A673 (cell line): ENCODE data around the gene SLC6A2. TPM values are rescaled to one million over a fixed set of nuclear protein-coding genes. Genes with fewer than 3 reads are reported as not detected.

ENCODE experiments used
- BruUV-seq: library from RNA; stranded (reverse); fragments of 400-500 nt; replicated peaks from 2 replicates; lab custom pipeline; 2021; lab: Mats Ljungman, UMichigan
- CTCF ChIA-PET: fragments of 300-600 bp; sonication (Branson Sonifier 250); formaldehyde crosslinking; loops from one replicate; lab custom pipeline; 2022; ENCODE audit warnings: antibody characterized with exemption; lab: Charles Lee
- POLR2A ChIA-PET: fragments of 300-600 bp; sonication (Branson Sonifier 250); formaldehyde crosslinking; loops from one replicate; lab custom pipeline; 2022; ENCODE audit warnings: antibody characterized with exemption; ENCODE audit not compliant: low non-redundant PET; lab: Charles Lee
- DNase-seq: peaks from one replicate; pipeline ENCODE4 v3.0.0-alpha.2; 2015; ENCODE audit warnings: low spot score
- H3K27ac ChIP-seq: fragments of 200-600 bp; sonication (generic); 2 replicates; pipeline ENCODE4 v1.5.1; 2016; ENCODE audit warnings: mixed run types, low read depth, mild to moderate bottlenecking, mixed read lengths, antibody characterized with exemption, low read length; ENCODE audit not compliant: poor library complexity, severe bottlenecking
- H3K27me3 ChIP-seq: fragments of 200-600 bp; sonication (generic); replicated peaks from 2 replicates; pipeline ENCODE4 v1.6.1; 2017; ENCODE audit warnings: mixed run types, low read depth, mild to moderate bottlenecking, mixed read lengths, antibody characterized with exemption, low read length; ENCODE audit not compliant: insufficient read depth, poor library complexity
- H3K36me3 ChIP-seq: fragments of 200-600 bp; sonication (generic); 2 replicates; pipeline ENCODE4 v1.6.1; 2016; ENCODE audit warnings: mixed run types, mild to moderate bottlenecking, mixed read lengths, antibody characterized with exemption, low read length; ENCODE audit not compliant: insufficient read depth, poor library complexity, severe bottlenecking
- H3K4me1 ChIP-seq: fragments of 200-600 bp; sonication (generic); 2 replicates; pipeline ENCODE4 v1.6.1; 2017; ENCODE audit warnings: mixed run types, mild to moderate bottlenecking, mixed read lengths, antibody characterized with exemption, low read length; ENCODE audit not compliant: insufficient read depth, poor library complexity, severe bottlenecking
- H3K4me3 ChIP-seq: fragments of 200-600 bp; sonication (generic); 2 replicates; pipeline ENCODE4 v1.5.1; 2016; ENCODE audit warnings: low read depth, mixed run types, mild to moderate bottlenecking, mixed read lengths, low read length; ENCODE audit not compliant: poor library complexity, severe bottlenecking
- H3K9me3 ChIP-seq: fragments of 200-600 bp; sonication (generic); 2 replicates; pipeline ENCODE4 v1.6.1; 2016; ENCODE audit warnings: mixed run types, low read depth, mild to moderate bottlenecking, mixed read lengths, antibody characterized with exemption, low read length; ENCODE audit not compliant: poor library complexity, severe bottlenecking
- CTCF ChIP-seq: fragments of 300-800, 200-600 bp; sonication (generic); conservative IDR thresholded peaks from 2 replicates; pipeline ENCODE4 v1.5.1; 2017; ENCODE audit warnings: low read depth, mild to moderate bottlenecking, antibody characterized with exemption, low read length, moderate library complexity, mixed read lengths
- EZH2 ChIP-seq: fragments of 200-600 bp; sonication (generic); IDR thresholded peaks from 2 replicates; pipeline ENCODE4 v1.6.1; 2017; ENCODE audit warnings: borderline replicate concordance, low read depth, mild to moderate bottlenecking, mixed read lengths, antibody characterized with exemption, low read length; ENCODE audit not compliant: poor library complexity, severe bottlenecking
- intact Hi-C: fragments of 100-400 bp; cut with micrococcal nuclease; formaldehyde crosslinking; loops from one replicate; pipeline ENCODE4 v1.10.0; 2022; ENCODE audit not compliant: unreplicated experiment
- total RNA-seq: library from RNA; stranded (reverse); gene quantifications from 2 replicates; pipeline ENCODE4 v1.2.3, GENCODE V29; 2021

SLC6A2 gene
- total RNA-seq, 1 experiment from 2014 or later, result not detected

DNA sequence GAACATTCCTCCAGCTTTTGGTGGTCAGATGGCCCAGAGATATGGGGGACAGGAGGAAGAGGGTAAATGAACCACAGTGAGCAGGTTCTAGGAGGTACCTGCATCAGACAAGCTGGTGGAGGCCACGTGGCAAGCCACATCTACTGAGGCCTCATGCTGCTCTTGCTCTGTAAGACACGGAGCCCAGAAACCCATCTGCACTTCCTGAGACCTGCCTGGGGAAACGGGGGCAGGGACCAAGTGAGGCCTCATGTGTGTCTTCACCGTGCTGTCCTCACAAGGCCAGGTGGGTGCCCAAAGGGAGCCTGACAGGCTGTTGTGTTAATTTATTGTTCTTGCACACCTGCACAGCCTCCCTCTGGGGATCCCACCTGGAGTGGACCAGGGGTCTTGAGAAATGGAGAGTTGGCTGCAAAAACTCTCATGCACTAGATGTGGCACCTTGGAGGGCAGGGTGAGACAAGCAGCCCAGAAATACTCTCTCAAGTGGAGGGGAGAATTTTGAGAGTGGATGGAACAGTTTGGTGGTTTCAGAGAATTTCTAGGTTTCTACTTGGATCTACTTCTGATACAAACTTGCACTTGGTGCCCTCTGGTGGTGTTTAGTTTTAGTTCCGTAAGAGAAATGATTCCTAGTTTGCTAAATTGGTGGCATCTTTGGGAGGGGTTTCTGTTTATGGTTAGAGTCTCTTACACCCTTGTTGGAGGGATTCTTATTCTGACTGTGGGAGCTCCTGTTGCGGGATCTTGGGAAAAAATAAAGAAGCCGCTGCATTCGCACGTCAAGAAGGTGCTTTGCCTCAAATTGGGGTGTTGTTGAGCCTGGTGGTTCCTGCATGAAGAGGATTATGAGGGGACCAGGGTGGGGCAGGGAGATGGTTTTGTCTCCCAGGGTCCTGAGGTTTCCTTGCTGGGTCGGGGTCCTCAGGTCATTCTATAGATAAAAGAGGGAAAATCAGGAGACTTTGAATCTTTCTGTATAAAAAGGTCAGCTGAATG lies 47.5 kb downstream of the SLC6A2 start:
- no TSS peak for BruUV-seq
- CTCF ChIA-PET, result interaction anchor here (1.6 to 2.5 kb wide), 2 partner anchors 239 kb away, joined by 6 to 13 read pairs; no protein-coding TSS in a partner anchor
- H3K4me1 ChIP-seq, result peaks cover 11% of the 10 kb centered on the region
- peak; percentile 70 for DNase-seq
- H3K4me3 ChIP-seq, result no peak overlapping the region
- no peaks in the 10 kb centered on the region for H3K36me3 ChIP-seq
- POLR2A ChIA-PET, result no interaction called here
- intact Hi-C loops, result loop anchor here (1.0 to 10.0 kb wide), 3 partner anchors 161 to 611 kb away; no protein-coding TSS in a partner anchor
- H3K9me3 ChIP-seq, result no peaks in the 10 kb centered on the region
- H3K27me3 ChIP-seq, result no peaks in the 10 kb centered on the region
- no peak overlapping the region for H3K27ac ChIP-seq
- TF ChIP-seq CTCF (peak; percentile 60), EZH2 (no peak)

GRCh38 chr16:55706739-55707384 lies 51.1 kb downstream of the SLC6A2 start:
- Histone ChIP-seq H3K4me3 (no peak overlapping the region), H3K27ac (no peak overlapping the region), H3K4me1 (peaks cover 11% of the 10 kb centered on the region), H3K36me3 (no peaks in the 10 kb centered on the region), H3K27me3 (no peaks in the 10 kb centered on the region), H3K9me3 (no peaks in the 10 kb centered on the region)
- ChIA-PET CTCF (no interaction called here), POLR2A (no interaction called here)
- BruUV-seq, result no TSS peak
- DNase-seq, result no peak
- intact Hi-C loops, result loop anchor here (10.0 kb wide), 1 partner anchor 608 kb away; no protein-coding TSS in a partner anchor
- no peak for TF ChIP-seq CTCF
- TF ChIP-seq EZH2, result no peak

- ChIA-PET POLR2A (no interaction called here), CTCF (no interaction called here)
- Histone ChIP-seq H3K27ac (no peak overlapping the region), H3K4me1 (peaks cover 7% of the 10 kb centered on the region), H3K4me3 (no peak overlapping the region), H3K9me3 (no peaks in the 10 kb centered on the region), H3K36me3 (no peaks in the 10 kb centered on the region), H3K27me3 (no peaks in the 10 kb centered on the region)
- BruUV-seq, result no TSS peak
- intact Hi-C loops, result loop anchor here (10.0 kb wide), 1 partner anchor 605 kb away; no protein-coding TSS in a partner anchor
- TF ChIP-seq EZH2, result no peak
- TF ChIP-seq CTCF, result no peak
- DNase-seq, result no peak
These were observed 54.0 kb downstream of the SLC6A2 start for GRCh38 chr16:55709801-55710200.
